HEK293 (cell line): ENCODE measurements around the gene ZFYVE1.

Experiments
- BCL11B ChIP-seq: fragments of 450-650 bp; formaldehyde crosslinking; IDR thresholded peaks from 2 replicates; pipeline ENCODE4 v1.5.1; 2016; ENCODE audit warnings: low read depth, missing biosample characterization, missing genetic modification characterization
- KLF1 ChIP-seq: fragments of 450-650 bp; formaldehyde crosslinking; IDR thresholded peaks from 2 replicates; pipeline ENCODE4 v1.5.1; 2016; ENCODE audit warnings: missing biosample characterization, missing genetic modification characterization
- KLF7 ChIP-seq: fragments of 450-650 bp; formaldehyde crosslinking; IDR thresholded peaks from 2 replicates; pipeline ENCODE4 v1.5.1; 2016; ENCODE audit warnings: missing biosample characterization, missing genetic modification characterization, borderline replicate concordance
- KLF8 ChIP-seq: fragments of 450-650 bp; formaldehyde crosslinking; IDR thresholded peaks from 2 replicates; pipeline ENCODE4 v1.5.1; 2016; ENCODE audit warnings: missing biosample characterization, missing genetic modification characterization
- SP2 ChIP-seq: fragments of 450-650 bp; formaldehyde crosslinking; IDR thresholded peaks from 2 replicates; pipeline ENCODE4 v1.5.1; 2016; ENCODE audit warnings: missing biosample characterization, missing genetic modification characterization
- WT1 ChIP-seq: fragments of 450-650 bp; formaldehyde crosslinking; IDR thresholded peaks from 2 replicates; pipeline ENCODE4 v1.5.1; 2016; ENCODE audit warnings: missing biosample characterization, missing genetic modification characterization
- ZBTB20 ChIP-seq: fragments of 450-650 bp; formaldehyde crosslinking; IDR thresholded peaks from 2 replicates; pipeline ENCODE4 v1.5.1; 2016; ENCODE audit warnings: missing biosample characterization, missing genetic modification characterization
- ZBTB8A ChIP-seq: fragments of 450-650 bp; formaldehyde crosslinking; IDR thresholded peaks from 2 replicates; pipeline ENCODE4 v1.5.1; 2016; ENCODE audit warnings: missing biosample characterization, missing genetic modification characterization
- ZFP69B ChIP-seq: fragments of 450-650 bp; formaldehyde crosslinking; IDR thresholded peaks from 2 replicates; pipeline ENCODE4 v1.5.1; 2016; ENCODE audit warnings: missing biosample characterization, missing genetic modification characterization
- ZNF24 ChIP-seq: fragments of 450-650 bp; formaldehyde crosslinking; IDR thresholded peaks from 2 replicates; pipeline ENCODE4 v1.5.1; 2016; ENCODE audit warnings: missing biosample characterization, missing genetic modification characterization
- ZNF248 ChIP-seq: fragments of 450-650 bp; formaldehyde crosslinking; IDR thresholded peaks from 2 replicates; pipeline ENCODE4 v1.5.1; 2017; ENCODE audit warnings: missing biosample characterization, missing genetic modification characterization
- ZNF366 ChIP-seq: fragments of 450-650 bp; formaldehyde crosslinking; conservative IDR thresholded peaks from 2 replicates; pipeline ENCODE4 v1.5.1; 2016; ENCODE audit warnings: missing biosample characterization, missing genetic modification characterization
- ZNF600 ChIP-seq: fragments of 450-650 bp; formaldehyde crosslinking; IDR thresholded peaks from 2 replicates; pipeline ENCODE4 v1.5.1; 2016; ENCODE audit warnings: missing biosample characterization, missing genetic modification characterization
- ZNF629 ChIP-seq: fragments of 450-650 bp; formaldehyde crosslinking; IDR thresholded peaks from 2 replicates; pipeline ENCODE4 v1.5.1; 2017; ENCODE audit warnings: missing biosample characterization, missing genetic modification characterization
- TF ChIP-seq, protein P1 (sequence below): fragments of 450-650 bp; formaldehyde crosslinking; IDR thresholded peaks from 2 replicates; pipeline ENCODE4 v1.5.1; 2016; ENCODE audit warnings: missing biosample characterization, missing genetic modification characterization
- TF ChIP-seq, protein P2 (sequence below): fragments of 450-650 bp; formaldehyde crosslinking; IDR thresholded peaks from 2 replicates; pipeline ENCODE4 v1.5.1; 2016; ENCODE audit warnings: missing biosample characterization, missing genetic modification characterization
- TF ChIP-seq, protein P3 (sequence below): fragments of 450-650 bp; formaldehyde crosslinking; IDR thresholded peaks from 2 replicates; pipeline ENCODE4 v1.5.1; 2016; ENCODE audit warnings: missing biosample characterization, missing genetic modification characterization
- TF ChIP-seq, protein P4 (sequence below): fragments of 450-650 bp; formaldehyde crosslinking; IDR thresholded peaks from 2 replicates; pipeline ENCODE4 v1.5.1; 2016; ENCODE audit warnings: missing biosample characterization, missing genetic modification characterization
- TF ChIP-seq, protein P5 (sequence below): fragments of 450-650 bp; formaldehyde crosslinking; optimal IDR thresholded peaks from 2 replicates; pipeline ENCODE3; 2016; ENCODE audit warnings: missing biosample characterization, mild to moderate bottlenecking, missing genetic modification characterization
- TF ChIP-seq, protein P6 (sequence below): fragments of 450-650 bp; formaldehyde crosslinking; IDR thresholded peaks from 2 replicates; pipeline ENCODE4 v1.5.1; 2017; ENCODE audit warnings: missing biosample characterization, missing genetic modification characterization
- TF ChIP-seq, protein P7 (sequence below): fragments of 450-650 bp; formaldehyde crosslinking; IDR thresholded peaks from 2 replicates; pipeline ENCODE4 v1.5.1; 2016; ENCODE audit warnings: missing biosample characterization, missing genetic modification characterization
- TF ChIP-seq, protein P8 (sequence below): fragments of 450-650 bp; formaldehyde crosslinking; IDR thresholded peaks from 2 replicates; pipeline ENCODE4 v1.5.1; 2016; ENCODE audit warnings: missing biosample characterization, missing genetic modification characterization

The ZFYVE1 gene

DNA sequence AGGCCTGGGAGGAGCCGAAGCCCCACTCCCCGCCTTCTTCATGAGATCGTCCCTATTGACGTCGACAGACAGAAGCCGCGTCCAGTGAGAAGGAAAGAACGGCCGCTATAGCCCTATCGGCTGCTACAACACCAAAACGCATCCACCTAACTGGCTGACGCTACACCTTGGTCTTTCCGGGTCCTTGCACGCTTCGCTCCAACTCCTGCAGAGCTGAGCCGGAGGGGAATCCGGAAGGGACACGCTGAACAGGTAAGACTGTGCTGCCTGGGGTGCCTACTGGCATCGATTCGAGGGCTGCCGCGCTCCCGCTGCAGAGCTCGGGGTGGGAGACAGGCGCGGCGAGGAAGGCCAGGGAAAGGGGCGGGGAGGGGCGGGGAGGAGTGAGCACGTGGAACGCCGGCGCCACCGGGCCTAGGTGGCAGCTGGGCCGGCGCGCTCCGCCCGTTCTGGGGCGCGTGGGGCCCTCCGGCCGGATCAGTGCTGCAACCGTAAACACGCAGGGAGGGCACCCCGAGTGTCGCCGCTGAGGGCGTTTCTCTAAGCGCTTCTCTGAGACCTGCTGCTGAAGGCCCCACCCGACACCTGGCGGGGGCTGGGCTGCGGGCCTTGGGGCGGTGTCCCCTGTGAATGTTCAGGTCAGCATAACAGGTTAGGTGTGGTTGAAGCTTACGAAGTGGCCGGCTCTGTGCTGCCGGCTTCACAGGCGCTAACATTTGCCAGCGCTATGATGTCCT is 100.4 kb downstream of the ZFYVE1 start, which contains the start of gene DCAF4 (continued):
- TF ChIP-seq, protein P1, sequence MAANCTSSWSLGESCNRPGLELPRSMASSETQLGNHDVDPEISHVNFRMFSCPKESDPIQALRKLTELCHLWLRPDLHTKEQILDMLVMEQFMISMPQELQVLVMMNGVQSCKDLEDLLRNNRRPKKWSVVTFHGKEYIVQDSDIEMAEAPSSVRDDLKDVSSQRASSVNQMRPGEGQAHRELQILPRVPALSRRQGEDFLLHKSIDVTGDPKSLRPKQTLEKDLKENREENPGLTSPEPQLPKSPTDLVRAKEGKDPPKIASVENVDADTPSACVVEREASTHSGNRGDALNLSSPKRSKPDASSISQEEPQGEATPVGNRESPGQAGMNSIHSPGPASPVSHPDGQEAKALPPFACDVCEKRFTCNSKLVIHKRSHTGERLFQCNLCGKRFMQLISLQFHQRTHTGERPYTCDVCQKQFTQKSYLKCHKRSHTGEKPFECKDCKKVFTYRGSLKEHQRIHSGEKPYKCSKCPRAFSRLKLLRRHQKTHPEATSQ: peak; percentile 53; the same call in 1 of the 2 replicates
- TF ChIP-seq ZNF629 (tag by site-specific recombination) (0 out of 2 replicates have a peak, but pooled peaks have one; percentile 14), ZNF366 (tag by site-specific recombination) (no peak), BCL11B (tag by site-specific recombination) (no peak), ZNF600 (tag by site-specific recombination) (peak; percentile 90), ZBTB8A (tag by site-specific recombination) (peak; percentile 88), WT1 (tag by site-specific recombination) (peak; percentile 32; the same call in 1 of the 2 replicates), SP2 (tag by site-specific recombination) (peak; percentile 87), KLF7 (peak; percentile 86; the same call in 1 of the 2 replicates), KLF1 (tag by site-specific recombination) (peak; percentile 89), ZNF24 (tag by site-specific recombination) (0 out of 2 replicates have a peak, but pooled peaks have one; percentile 43), ZBTB20 (tag by site-specific recombination) (peak; percentile 72), ZNF248 (tag by site-specific recombination) (no peak), ZFP69B (tag by site-specific recombination) (peak; percentile 71; the same call in 1 of the 2 replicates), KLF8 (tag by site-specific recombination) (peak; percentile 83)
- TF ChIP-seq, protein P2, sequence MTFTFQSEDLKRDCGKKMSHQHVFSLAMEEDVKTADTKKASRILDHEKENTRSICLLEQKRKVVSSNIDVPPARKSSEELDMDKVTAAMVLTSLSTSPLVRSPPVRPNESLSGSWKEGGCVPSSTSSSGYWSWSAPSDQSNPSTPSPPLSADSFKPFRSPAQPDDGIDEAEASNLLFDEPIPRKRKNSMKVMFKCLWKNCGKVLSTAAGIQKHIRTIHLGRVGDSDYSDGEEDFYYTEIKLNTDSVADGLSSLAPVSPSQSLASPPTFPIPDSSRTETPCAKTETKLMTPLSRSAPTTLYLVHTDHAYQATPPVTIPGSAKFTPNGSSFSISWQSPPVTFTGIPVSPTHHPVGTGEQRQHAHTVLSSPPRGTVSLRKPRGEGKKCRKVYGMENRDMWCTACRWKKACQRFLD (tag by site-specific recombination): peak; percentile 87
- TF ChIP-seq, protein P3, sequence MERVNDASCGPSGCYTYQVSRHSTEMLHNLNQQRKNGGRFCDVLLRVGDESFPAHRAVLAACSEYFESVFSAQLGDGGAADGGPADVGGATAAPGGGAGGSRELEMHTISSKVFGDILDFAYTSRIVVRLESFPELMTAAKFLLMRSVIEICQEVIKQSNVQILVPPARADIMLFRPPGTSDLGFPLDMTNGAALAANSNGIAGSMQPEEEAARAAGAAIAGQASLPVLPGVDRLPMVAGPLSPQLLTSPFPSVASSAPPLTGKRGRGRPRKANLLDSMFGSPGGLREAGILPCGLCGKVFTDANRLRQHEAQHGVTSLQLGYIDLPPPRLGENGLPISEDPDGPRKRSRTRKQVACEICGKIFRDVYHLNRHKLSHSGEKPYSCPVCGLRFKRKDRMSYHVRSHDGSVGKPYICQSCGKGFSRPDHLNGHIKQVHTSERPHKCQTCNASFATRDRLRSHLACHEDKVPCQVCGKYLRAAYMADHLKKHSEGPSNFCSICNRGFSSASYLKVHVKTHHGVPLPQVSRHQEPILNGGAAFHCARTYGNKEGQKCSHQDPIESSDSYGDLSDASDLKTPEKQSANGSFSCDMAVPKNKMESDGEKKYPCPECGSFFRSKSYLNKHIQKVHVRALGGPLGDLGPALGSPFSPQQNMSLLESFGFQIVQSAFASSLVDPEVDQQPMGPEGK (tag by site-specific recombination): peak; percentile 75; the same call in 1 of the 2 replicates
- TF ChIP-seq, protein P4, sequence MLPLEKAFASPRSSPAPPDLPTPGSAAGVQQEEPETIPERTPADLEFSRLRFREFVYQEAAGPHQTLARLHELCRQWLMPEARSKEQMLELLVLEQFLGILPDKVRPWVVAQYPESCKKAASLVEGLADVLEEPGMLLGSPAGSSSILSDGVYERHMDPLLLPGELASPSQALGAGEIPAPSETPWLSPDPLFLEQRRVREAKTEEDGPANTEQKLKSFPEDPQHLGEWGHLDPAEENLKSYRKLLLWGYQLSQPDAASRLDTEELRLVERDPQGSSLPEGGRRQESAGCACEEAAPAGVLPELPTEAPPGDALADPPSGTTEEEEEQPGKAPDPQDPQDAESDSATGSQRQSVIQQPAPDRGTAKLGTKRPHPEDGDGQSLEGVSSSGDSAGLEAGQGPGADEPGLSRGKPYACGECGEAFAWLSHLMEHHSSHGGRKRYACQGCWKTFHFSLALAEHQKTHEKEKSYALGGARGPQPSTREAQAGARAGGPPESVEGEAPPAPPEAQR (tag by site-specific recombination): no peak
- TF ChIP-seq, protein P5, sequence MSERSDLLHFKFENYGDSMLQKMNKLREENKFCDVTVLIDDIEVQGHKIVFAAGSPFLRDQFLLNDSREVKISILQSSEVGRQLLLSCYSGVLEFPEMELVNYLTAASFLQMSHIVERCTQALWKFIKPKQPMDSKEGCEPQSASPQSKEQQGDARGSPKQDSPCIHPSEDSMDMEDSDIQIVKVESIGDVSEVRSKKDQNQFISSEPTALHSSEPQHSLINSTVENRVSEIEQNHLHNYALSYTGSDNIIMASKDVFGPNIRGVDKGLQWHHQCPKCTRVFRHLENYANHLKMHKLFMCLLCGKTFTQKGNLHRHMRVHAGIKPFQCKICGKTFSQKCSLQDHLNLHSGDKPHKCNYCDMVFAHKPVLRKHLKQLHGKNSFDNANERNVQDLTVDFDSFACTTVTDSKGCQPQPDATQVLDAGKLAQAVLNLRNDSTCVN (tag by site-specific recombination): peak; percentile 69
- TF ChIP-seq, protein P6, sequence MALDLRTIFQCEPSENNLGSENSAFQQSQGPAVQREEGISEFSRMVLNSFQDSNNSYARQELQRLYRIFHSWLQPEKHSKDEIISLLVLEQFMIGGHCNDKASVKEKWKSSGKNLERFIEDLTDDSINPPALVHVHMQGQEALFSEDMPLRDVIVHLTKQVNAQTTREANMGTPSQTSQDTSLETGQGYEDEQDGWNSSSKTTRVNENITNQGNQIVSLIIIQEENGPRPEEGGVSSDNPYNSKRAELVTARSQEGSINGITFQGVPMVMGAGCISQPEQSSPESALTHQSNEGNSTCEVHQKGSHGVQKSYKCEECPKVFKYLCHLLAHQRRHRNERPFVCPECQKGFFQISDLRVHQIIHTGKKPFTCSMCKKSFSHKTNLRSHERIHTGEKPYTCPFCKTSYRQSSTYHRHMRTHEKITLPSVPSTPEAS (tag by site-specific recombination): 0 out of 2 replicates have a peak, but pooled peaks have one; percentile 17
- TF ChIP-seq, protein P7, sequence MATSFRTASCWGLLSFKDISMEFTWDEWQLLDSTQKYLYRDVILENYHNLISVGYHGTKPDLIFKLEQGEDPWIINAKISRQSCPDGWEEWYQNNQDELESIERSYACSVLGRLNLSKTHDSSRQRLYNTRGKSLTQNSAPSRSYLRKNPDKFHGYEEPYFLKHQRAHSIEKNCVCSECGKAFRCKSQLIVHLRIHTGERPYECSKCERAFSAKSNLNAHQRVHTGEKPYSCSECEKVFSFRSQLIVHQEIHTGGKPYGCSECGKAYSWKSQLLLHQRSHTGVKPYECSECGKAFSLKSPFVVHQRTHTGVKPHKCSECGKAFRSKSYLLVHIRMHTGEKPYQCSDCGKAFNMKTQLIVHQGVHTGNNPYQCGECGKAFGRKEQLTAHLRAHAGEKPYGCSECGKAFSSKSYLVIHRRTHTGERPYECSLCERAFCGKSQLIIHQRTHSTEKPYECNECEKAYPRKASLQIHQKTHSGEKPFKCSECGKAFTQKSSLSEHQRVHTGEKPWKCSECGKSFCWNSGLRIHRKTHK (tag by site-specific recombination): no peak
- TF ChIP-seq, protein P8, sequence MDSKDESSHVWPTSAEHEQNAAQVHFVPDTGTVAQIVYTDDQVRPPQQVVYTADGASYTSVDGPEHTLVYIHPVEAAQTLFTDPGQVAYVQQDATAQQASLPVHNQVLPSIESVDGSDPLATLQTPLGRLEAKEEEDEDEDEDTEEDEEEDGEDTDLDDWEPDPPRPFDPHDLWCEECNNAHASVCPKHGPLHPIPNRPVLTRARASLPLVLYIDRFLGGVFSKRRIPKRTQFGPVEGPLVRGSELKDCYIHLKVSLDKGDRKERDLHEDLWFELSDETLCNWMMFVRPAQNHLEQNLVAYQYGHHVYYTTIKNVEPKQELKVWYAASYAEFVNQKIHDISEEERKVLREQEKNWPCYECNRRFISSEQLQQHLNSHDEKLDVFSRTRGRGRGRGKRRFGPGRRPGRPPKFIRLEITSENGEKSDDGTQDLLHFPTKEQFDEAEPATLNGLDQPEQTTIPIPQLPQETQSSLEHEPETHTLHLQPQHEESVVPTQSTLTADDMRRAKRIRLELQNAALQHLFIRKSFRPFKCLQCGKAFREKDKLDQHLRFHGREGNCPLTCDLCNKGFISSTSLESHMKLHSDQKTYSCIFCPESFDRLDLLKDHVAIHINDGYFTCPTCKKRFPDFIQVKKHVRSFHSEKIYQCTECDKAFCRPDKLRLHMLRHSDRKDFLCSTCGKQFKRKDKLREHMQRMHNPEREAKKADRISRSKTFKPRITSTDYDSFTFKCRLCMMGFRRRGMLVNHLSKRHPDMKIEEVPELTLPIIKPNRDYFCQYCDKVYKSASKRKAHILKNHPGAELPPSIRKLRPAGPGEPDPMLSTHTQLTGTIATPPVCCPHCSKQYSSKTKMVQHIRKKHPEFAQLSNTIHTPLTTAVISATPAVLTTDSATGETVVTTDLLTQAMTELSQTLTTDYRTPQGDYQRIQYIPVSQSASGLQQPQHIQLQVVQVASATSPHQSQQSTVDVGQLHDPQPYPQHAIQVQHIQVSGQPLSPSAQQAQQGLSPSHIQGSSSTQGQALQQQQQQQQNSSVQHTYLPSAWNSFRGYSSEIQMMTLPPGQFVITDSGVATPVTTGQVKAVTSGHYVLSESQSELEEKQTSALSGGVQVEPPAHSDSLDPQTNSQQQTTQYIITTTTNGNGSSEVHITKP: 0 out of 2 replicates have a peak, but pooled peaks have one; percentile 26
